ENCODE measurements around the gene TMEM186. TPM values are rescaled to one million over a fixed set of nuclear protein-coding genes. Genes with fewer than 3 reads are reported as not detected.

The TMEM186 gene
- total and polyA plus RNA-seq, 2 of the 4 experiments (the other 2 are of a cell fraction) = 5.7 to 6.8 TPM

GRCh38 chr16:8768283-8768682, 29.2 kb downstream of the TMEM186 start:
- no peak overlapping the region for H4K5ac ChIP-seq (ENCODE audit: low read depth, low read length)
- H2BK5ac ChIP-seq (ENCODE audit: low read depth, low read length, poor library complexity, severe bottlenecking) = no peak overlapping the region
- no peak overlapping the region for H2AK5ac ChIP-seq (ENCODE audit: low read depth, low read length)
- H3K79me1 ChIP-seq (ENCODE audit: low read depth in 1 of 2, low read length in 2 of 2) = no peaks in the 10 kb centered on the region
- no peak overlapping the region for H2AFZ ChIP-seq (replicated peaks; ENCODE audit: low read length, poor library complexity)
- no peak overlapping the region for H3K56ac ChIP-seq (ENCODE audit: extremely low read depth, insufficient read depth, low read length)
- no peak overlapping the region for H2BK15ac ChIP-seq (ENCODE audit: low read depth, low read length)
- ChIA-PET CTCF (no interaction called here), POLR2A (ENCODE audit: unreplicated experiment) (no interaction called here)
- peaks cover 2% of the 10 kb centered on the region; the same call in 1 of the 2 replicates for H3K27me3 ChIP-seq (ENCODE audit: control insufficient read depth, insufficient read depth, low read length)
- no peak for DNase-seq
- H4K20me1 ChIP-seq (ENCODE audit: insufficient read depth, low read length) = no peaks in the 10 kb centered on the region
- H3K14ac ChIP-seq (replicated peaks; ENCODE audit: low read depth, low read length) = no peak overlapping the region
- no peak overlapping the region for H3K4me2 ChIP-seq (ENCODE audit: low read depth, low read length)
- no peaks in the 10 kb centered on the region for H3K9me1 ChIP-seq (ENCODE audit: insufficient read depth, low read length)
- dilution Hi-C loops (cut with HindIII; ENCODE audit: low sequenced_read_pairs, unreplicated experiment) (no loop called here), in situ Hi-C loops (cut with MboI; ENCODE audit: low sequenced_read_pairs) (no loop called here), intact Hi-C loops (cut with micrococcal nuclease) (no loop called here)
- H4K8ac ChIP-seq (ENCODE audit: low read depth in 2 of 2, low read length in 2 of 2) = no peak overlapping the region
- TF ChIP-seq MAFK (IDR thresholded peaks at IDR 0.05; ENCODE audit: low read depth, low read length) (no peak), RCOR1 (IDR thresholded peaks at IDR 0.05; ENCODE audit: insufficient replicate concordance, low read length) (no peak), RFX5 (IDR thresholded peaks at IDR 0.05; ENCODE audit: low read depth, low read length) (no peak), RAD21 (IDR thresholded peaks at IDR 0.05; ENCODE audit: low read length) (no peak), FOS (IDR thresholded peaks at IDR 0.05; ENCODE audit: low read depth, low read length) (no peak), CHD1 (IDR thresholded peaks at IDR 0.05; ENCODE audit: low read depth, low read length) (no peak), ELK1 (IDR thresholded peaks at IDR 0.05; ENCODE audit: borderline replicate concordance, low read depth, low read length) (no peak), POLR2A (IDR thresholded peaks at IDR 0.05; ENCODE audit: low read depth, low read length) (no peak), SMC3 (IDR thresholded peaks at IDR 0.05; ENCODE audit: low read depth, low read length) (no peak), MXI1 (IDR thresholded peaks at IDR 0.05; ENCODE audit: borderline replicate concordance, low read depth, low read length) (no peak), CTCF (conservative IDR thresholded peaks at IDR 0.05; ENCODE audit: low read depth, low read length) (no peak), MAZ (IDR thresholded peaks at IDR 0.05; ENCODE audit: borderline replicate concordance, low read depth, low read length) (no peak), USF2 (IDR thresholded peaks at IDR 0.05; ENCODE audit: low read depth, low read length) (no peak), NFE2L2 (IDR thresholded peaks at IDR 0.05; ENCODE audit: low read depth, low read length) (no peak), BHLHE40 (IDR thresholded peaks at IDR 0.05; ENCODE audit: low read depth, low read length) (no peak), CEBPB (IDR thresholded peaks at IDR 0.05; ENCODE audit: low read depth, low read length) (no peak)
- no peak overlapping the region for H2BK20ac ChIP-seq (ENCODE audit: low read depth, low read length)
- no peak overlapping the region for H3K4ac ChIP-seq (ENCODE audit: low read depth, low read length)
- no peak overlapping the region for H3K18ac ChIP-seq (ENCODE audit: low read depth, low read length)
- no peak for ATAC-seq (ENCODE audit: low read depth)
- BruUV-seq (replicated peaks) = no TSS peak
- no peaks in the 10 kb centered on the region for H3K9me3 ChIP-seq (ENCODE audit: control insufficient read depth, insufficient read depth, low read length)
- 91% methylated on average over 5 of the region's 12 CpGs; no CpG with 5 or more reads in 1 of the 2 experiments for WGBS, 2 experiments (ENCODE audit: extremely low coverage in 2 of 2, insufficient read length in 1 of 2)
- H3K4me3 ChIP-seq (ENCODE audit: insufficient read depth, low read depth, low read length) = no peak overlapping the region
- no peak overlapping the region for H3K27ac ChIP-seq (ENCODE audit: insufficient read depth, low read length)
- H3K23ac ChIP-seq (ENCODE audit: low read depth, low read length) = no peak overlapping the region
- no peak overlapping the region for H2BK120ac ChIP-seq (ENCODE audit: low read depth, low read length)
- peaks cover 4% of the 10 kb centered on the region; the same call in 1 of the 2 replicates for H3K36me3 ChIP-seq (ENCODE audit: control insufficient read depth, insufficient read depth, low read length)
- H2AK9ac ChIP-seq (replicated peaks; ENCODE audit: low read depth, low read length, poor library complexity) = no peak overlapping the region
- no peaks in the 10 kb centered on the region for H3K4me1 ChIP-seq (ENCODE audit: control insufficient read depth, insufficient read depth, low read length)
- no peak overlapping the region for H4K91ac ChIP-seq (ENCODE audit: insufficient read depth, low read depth, low read length)
- no peak overlapping the region for H3K9ac ChIP-seq (ENCODE audit: low read depth, low read length)
